Stimulated activated CD8-positive, alpha-beta memory T cell treated with anti-CD3 and anti-CD28 coated beads, Interleukin-12 subunit alpha, Interleukin-12 subunit beta, amount 100 ng/mL, for 1 hour (primary cell): ENCODE data around the gene FAM168A.

Experiments
- DNase-seq: peaks from one replicate; pipeline ENCODE4 v3.0.0-alpha.2; 2020; ENCODE audit warnings: low read depth

Gene FAM168A, protein sequence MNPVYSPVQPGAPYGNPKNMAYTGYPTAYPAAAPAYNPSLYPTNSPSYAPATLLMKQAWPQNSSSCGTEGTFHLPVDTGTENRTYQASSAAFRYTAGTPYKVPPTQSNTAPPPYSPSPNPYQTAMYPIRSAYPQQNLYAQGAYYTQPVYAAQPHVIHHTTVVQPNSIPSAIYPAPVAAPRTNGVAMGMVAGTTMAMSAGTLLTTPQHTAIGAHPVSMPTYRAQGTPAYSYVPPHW

DNA sequence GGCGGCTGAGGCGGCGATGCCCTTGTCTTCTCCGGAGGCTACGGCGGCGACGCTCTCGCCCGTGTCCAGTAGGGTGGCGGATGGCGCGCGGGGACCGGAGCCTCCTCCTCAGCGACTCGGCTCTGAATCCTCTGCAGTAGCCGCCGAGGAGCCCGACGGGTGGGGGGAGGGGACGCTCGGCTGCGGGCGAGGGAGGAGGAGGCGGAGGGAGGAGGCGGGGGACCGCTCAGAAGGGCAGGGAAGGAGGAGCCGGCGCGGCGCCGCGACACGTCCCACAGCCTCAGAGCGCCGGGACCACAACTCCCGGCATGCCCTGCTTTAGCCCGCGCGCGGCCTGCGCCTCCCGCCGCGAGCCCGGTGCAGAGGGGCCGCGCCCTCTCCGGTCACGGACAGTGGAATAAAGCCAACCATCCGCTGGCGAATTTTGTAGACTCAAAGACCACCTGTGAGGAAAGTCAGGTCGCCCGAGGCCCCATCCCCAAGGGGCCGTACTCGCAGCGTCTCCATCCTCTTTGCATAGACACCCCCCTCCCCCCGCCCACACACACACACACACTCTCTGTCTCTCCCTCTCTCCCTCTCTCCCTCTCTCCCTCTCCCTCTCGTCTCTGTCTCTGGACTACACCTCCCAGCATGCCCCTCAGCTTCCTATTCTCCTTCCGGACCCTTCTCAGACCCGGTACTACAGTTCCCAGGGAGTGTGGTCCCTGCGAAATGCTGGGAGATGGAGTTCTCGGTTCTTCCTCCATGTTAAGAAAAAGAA is at the start of gene FAM168A:
TSS of gene FAM168A (minus strand) at position 157 of the 763 bp plus-strand sequence. CDS start 129,638 bp downstream, outside the sequence.
- peak; percentile 87 for DNase-seq

GRCh38 chr11:73647459-73648100 is 49.7 kb upstream of the FAM168A start:
- DNase-seq, result peak; percentile 82

DNA sequence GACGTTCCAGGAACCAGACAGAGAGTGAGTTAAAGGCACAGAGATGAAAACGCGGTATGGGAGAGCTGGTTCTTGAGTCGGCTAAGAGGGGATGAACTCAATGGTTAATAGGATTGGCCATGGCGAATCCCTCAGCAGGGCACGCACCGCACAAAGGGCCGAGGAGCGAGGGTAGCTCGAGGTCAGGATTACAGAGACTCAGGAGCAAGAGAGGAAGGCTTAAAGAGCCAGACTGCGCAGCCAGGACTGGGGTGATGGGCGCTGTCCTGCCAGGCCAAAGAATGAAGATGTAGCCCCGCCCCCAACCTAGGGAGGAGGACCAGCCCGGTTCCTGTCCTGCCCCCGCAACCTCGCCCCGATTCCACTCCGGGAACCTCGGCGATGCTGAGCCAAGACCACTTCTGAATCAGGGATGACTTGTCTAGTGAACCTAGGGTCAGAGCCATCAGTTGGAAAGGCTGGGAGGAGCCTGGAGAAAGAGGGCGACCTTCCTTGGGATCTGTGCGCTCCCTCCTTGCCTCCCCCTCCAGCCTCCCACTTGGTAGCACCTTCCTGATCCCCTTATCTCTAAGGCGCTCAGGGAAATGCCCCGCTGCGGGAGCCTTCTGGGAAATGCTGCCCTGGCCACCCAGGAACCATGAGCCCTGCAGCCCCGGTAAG is 48.2 kb upstream of the FAM168A start, which contains the start of gene PLEKHB1:
TSS of gene PLEKHB1 (plus strand) at position 610 of the 660 bp plus-strand sequence. CDS start at position 638, 28 bp downstream.
- DNase-seq, result no peak

DNA sequence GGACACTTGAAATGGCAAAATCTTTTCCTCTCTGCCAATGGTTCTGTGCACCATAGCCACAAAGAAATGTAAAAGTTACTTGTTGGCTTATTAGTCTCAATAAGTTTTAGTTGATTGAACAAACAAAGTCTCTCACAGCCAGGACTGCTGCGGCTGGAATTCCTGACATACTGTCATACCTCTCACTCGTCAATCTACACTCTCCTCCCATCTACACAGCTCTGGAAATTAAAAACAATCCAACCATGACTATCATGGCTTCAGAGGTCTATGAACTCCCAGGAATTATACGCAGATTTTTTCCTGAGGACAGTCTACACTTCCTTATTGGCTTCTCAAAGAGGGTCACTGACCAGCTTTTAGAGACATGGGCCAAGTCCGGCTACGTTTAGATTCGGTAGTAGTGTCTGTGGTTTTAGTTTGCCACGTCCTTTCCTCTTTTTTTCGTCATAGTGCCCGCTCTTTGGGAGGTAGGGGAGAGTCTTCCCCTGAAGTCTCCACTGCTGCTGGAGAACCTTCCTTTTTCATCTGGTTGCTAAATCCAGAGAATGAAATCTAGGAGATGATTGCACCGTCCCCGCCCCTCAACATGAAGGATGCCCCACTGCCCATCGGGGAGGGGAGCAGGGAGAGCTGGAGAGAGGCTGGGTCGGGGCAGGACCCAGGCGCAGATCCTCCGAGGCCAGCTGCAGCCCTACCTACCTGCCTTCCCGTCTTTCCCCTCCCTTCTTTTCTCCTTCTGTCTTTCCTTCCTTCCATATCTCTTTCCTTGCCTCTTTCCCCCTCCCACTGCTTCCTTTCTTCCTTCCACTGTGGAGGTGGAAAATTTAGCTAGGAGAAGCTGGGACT is 47.4 kb upstream of the FAM168A start:
- DNase-seq, result no peak

GRCh38 chr11:73641668-73642067 is 43.8 kb upstream of the FAM168A start:
- DNase-seq, result no peak

DNA sequence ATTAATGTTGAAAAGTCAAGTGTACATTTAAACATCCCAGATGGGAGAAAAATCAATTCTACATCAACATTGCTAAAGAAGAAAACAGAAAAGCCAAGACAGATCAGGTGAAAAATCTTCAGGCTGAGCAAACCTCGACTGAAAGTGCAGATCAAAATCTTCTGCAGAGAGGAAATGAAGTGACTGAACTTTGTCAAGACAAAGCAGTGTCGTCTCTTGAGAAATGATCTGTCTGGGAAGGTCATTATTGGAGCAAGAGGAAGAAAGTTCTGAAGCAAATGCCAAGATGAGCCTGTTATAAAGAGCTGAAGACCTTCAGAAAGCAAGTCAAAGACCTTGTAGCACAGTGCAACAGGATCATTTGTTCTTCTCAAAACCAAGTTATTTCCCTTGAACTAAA is 42.7 kb upstream of the FAM168A start:
- DNase-seq, result no peak

DNA sequence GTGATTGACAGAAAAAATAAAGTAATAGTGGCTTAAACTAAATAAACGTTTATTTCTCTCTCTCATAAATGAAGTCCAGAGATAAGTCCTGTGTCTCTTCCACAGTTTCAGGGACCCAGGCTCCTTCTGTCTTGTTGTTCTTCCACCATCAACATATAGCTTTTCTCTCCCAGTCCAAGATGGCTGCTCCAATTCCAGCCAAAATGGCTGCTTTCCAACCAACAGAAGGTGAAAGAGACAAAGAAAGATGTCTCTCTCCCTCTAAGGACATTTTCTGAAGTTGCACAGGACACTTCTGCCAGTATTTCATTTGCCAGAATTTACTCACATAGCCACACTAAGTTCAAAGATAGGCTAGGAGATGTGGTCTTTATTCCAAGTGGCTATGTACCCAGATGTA is 39.1 kb upstream of the FAM168A start:
- DNase-seq, result no peak

DNA sequence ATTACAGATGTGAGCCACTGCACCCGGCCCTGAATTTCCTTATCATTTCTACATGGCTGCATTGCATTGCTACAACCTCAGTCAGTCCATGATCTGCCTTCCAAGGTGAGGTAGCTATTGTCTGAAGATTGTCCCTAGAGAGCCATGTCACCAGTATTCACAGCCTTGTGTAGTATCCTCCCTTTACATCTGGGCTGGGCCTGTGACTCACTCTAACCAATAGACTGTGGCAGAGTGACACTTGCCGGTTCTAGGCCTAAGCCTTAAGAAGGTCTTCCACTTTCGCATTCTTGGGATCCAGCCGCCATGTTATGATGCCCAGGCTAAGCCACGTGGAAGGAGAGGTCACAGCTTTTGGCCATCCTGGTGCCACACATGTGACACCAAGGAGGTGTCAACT is 38.3 kb upstream of the FAM168A start:
- DNase-seq, result no peak

DNA sequence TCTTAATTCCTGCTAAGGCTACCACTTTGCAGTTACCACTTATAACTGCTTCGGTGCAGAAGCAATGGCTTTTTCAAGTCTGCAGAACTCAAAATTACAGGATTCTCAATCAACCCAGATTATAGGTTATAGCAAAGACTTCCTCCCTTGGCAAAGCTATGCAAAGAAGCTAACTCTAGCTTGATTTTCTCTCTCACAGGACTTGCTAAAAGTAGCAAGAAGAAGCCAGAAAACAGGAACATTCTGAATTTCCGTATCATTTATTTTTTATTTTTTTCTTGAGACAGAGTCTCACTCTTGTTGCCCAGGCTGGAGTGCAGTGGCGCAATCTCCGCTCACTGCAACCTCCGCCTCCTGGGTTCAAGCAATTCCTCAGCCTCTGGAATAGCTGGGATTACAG is 37.8 kb upstream of the FAM168A start:
- no peak for DNase-seq

GRCh38 chr11:73633999-73634398 is 36.1 kb upstream of the FAM168A start:
- DNase-seq, result no peak

DNA sequence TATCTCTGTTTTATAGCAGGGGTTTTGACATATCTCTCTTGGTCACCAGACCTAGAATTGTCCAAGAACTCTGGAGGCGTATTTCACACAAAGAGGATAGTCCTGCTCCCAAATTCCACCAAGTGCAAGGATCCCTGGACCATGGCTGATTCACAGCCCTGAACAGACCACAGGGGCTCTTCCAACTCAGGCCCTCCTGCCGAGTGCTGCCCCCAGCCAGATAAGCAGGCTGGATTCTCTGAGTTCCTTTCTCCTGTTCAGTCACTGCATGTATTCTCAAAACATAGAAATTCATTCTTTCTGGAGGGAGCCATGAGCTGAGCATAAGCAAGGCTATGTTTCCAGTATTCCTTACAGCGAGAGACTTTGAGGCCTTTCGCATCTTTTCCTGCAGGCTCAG is 35.1 kb upstream of the FAM168A start:
- DNase-seq, result no peak

GRCh38 chr11:73629907-73630306 is 32.0 kb upstream of the FAM168A start:
- DNase-seq, result no peak

DNA sequence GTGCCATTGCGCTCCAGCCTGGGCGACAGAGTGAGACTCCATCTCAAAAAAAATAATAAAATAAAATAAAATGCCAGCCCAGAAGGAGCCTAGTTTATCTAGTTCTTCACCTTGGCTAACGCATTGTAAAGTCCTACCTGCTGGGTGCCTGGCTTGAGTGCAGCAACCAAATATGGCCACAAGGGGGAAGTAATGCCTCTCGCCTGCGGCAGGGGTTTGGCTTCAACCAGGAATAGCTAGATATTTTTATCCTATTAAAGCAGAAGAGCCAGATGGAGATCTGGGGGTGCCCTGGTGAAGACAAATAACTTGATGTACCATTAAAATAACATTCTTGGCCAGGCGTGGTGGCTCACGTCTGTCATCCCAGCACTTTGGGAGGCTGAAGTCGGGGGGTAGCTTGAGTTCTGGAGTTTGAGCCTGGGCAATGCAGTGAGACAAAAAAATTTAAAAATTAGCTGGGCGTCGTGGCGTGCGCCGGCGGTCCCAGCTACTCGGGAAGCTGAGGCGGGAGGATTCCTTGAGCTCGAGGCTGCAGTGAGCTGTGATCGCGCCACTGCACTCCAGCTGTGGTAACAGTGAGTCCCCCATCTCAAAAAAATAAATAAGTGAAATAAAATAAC is 27.9 kb upstream of the FAM168A start:
- peak; percentile 49 for DNase-seq

DNA sequence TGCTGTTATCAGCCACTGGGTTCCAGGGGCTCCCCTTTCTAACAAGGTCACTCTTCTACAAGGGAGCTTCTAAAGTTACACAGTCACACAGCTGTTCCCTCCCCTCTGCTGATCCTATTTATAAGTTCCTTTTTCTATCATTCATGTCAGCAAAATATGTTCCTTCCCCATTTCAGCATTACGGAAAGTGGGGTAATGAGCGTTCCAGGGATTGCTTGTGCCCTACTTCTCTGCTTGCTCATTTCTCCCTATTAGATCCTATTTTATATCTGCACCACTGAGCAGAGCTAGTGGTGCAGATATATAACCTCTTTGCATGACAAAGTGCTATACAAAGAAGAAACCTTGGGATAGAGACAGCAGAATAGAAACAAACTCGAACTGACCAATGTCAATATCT is 25.8 kb upstream of the FAM168A start:
- DNase-seq, result no peak

GRCh38 chr11:73622926-73623593 is 25.1 kb upstream of the FAM168A start:
- DNase-seq, result no peak

DNA sequence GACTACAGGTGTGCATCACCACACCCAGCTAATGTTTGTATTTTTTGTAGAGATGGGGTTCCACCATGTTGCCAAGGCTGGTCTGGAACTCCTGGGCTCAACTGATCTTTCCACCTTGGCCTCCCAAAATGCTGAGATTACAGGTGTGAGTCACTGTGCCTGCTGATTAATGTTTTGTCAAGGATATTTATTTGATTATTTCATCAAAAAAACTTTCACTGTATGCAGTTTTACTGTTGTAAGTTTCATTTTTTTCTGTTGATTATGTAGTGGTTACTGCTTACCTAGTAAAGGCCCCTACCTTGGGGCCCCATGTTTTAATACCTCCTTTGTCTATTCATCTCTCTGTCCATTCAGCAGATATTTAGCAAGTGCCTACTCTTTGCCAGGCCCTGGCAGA is 16.7 kb upstream of the FAM168A start:
- no peak for DNase-seq

DNA sequence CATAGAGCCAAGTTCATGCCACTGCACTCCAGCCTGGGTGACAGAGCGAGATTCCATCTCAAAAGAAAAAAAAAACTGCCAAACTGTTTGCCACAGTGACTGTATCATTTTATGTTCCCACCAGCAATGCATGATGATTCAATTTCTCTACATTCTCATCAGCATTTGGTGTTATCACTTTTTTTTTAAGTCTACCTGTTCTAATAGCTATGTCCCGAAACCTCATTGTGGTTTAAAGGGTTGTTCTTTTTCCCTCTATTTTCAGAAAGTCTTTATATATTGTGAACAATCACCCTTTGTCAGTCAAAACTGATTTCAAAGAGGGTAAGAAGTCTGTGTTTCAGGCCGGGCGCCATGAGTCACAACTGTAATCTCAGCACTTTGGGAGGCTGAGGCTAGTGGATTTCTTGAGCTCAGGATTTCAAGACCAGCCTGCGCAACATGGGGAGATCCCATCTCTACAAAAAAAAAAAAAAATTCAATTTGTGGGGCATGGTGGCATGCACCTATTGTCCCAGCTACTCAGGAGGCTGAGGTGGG is 14.8 kb upstream of the FAM168A start:
- no peak for DNase-seq

DNA sequence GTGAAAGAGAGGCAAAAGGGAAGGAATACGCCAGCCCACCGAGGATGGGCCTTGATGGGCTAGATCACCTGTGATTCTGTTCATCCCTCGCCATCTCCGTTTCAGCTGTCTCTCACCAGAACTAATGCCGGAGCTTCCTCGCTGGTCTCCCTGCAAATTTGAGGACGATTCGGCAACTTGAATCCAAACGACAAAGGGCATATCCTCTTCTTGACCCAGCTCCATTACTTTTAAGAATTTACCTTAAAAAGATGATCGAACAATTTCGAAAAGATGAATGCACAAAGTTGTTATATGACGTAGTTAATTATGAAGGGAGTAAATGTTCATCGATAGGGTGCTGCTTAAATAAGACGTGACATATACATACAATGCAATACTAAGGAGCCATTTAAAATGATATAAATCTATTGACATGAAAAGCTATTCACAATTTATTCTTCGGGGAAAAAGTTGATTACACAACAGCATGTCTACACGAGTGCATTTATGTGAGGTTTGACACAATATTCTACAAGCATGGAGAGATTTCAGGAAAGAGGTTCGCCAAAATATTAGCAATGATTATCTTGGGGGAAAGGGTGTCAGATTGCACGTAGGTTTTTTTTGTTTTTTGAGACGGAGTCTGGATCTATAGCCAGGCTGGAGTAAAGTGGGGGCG is 937 bp upstream of the FAM168A start:
- DNase-seq, result no peak

DNA sequence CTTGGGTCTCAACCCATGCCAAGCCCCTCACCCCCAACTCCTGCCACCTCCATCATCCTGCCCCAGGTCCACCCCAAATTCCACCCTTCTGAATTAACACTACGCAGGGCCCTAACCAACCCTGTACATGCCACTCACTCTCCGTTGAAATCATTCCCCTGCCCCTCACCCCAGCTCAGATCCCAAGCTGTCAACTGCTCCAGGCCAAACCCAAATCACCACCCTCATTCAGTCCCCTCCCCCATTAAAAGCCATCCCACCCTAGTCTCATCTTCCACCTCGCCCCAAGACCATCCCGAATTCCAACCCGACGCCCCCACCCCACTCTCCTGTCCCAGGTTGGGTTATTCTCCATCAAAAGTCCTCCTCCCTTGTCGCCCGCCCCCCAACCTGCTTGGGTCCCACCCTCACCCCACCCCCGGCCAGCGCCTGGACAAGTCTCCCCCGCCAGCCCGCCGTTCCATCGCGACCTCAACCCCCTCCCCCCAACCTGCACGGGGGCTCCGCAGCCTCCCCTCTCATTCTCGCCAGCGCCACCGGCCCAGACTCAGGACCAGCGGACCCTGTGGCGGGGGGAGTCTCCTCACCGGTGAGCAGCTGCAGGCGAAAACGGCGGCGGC is 466 bp downstream of the FAM168A start:
- DNase-seq, result no peak
